ACHN (cell line): ENCODE results near the gene CCL3.
"Not testable (repeated sequence)": the region's sequence is repeated elsewhere in the genome, so short reads cannot be mapped to it uniquely, and the experiment has no call there.

Experiments used
- DNase-seq: peaks from one replicate; pipeline ENCODE4 v3.0.0-alpha.2; 2015
- in situ Hi-C: cut with HindIII; loops from 2 replicates; pipeline ENCODE4 v1.10.0; 2017; ENCODE audit warnings: low sequenced_read_pairs, low pct_ligation_motif_present, low pct_unique_long_range_greater_than_20kb

CCL3 gene

GRCh38 chr17:36089888-36090836 is at the start of gene CCL3:
Gene CCL3 (minus strand): TSS chr17:36090143. CDS start chr17:36090058, 85 bp downstream.
- DNase-seq = no peak

DNA sequence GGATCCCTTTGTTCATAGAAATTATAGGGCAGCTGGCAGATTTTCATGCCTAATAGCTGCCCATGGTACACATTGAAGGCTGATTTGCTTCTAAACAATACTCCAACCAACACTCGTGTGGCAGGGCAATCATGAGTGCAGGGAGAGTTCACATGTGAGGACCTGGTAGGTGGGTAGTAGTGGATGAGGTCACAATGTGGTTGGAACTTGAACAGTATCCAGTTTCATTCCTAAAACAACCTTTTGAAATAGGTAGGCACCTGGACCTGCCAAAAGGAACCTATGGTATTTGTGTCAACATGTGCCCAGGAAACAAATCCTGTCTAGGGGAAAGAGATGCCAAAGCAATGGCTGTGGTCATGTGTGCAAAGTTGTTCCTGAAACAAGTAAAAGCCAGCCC is 46.5 kb upstream of the CCL3 start:
- DNase-seq = no peak
- in situ Hi-C loops = no loop called here

More at GRCh38 chr17:36089888-36090836, at the start of gene CCL3:
- in situ Hi-C loops = no loop called here

DNA sequence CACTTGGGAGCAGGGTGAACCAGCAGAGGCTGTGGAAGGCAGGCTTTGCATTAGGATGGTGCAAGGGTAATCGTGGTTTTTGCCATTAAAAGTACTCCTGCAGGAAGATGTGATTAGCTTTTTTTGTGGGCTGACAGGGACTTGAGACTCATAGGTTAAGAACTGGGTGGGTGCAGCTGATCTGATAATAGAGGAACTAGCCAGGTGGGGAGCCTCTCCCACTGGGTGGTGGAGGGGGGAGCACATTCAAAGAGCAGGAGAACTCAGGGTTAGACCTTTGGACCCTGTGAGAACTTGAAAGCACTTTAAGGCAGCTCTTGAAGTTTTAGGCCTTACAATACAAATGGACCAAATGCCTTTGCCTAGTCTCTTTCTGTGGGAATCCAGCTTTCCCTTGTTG is 46.1 kb upstream of the CCL3 start:
- no peak for DNase-seq
- in situ Hi-C loops = no loop called here

- in situ Hi-C loops = no loop called here
Observed at GRCh38 chr17:36135465-36135864, 45.5 kb upstream of the CCL3 start.

DNA sequence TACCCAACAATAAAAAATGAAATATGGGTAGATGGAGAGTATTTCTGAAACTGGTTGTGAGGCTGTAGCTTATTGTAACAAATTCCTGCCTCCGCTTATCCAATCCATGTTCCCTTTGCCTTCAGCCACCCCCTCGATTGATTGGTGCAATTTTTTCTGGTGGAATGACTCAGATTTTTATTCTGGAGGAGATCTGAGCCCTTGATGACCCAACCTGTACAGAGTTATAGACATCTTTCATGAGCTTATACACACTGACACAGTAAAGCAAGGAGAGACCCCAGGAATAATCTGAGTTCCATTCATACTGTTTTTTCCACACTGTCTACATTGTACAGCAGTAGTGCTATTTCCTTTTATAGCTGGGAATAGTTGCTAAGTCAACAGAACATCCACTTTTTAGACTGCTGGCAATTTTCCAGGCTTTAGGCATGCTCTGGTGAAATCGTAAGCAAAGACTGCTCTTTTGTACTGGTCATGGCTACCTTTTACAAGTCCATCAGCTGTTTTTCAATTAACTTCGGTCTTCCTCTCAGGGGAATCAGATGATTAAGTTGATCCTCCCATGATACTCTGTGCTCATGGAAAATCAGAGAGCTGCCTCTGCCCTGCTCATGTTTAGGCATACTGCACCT is 43.8 kb upstream of the CCL3 start:
- in situ Hi-C loops = no loop called here
- DNase-seq = no peak

More at GRCh38 chr17:36135465-36135864, 45.5 kb upstream of the CCL3 start:
- DNase-seq = no peak

- DNase-seq = no peak
- in situ Hi-C loops = no loop called here
Observed at GRCh38 chr17:36132421-36132831, 42.5 kb upstream of the CCL3 start.

- in situ Hi-C loops = no loop called here
- DNase-seq = no peak
Observed at GRCh38 chr17:36131931-36132330, 42.0 kb upstream of the CCL3 start.

DNA sequence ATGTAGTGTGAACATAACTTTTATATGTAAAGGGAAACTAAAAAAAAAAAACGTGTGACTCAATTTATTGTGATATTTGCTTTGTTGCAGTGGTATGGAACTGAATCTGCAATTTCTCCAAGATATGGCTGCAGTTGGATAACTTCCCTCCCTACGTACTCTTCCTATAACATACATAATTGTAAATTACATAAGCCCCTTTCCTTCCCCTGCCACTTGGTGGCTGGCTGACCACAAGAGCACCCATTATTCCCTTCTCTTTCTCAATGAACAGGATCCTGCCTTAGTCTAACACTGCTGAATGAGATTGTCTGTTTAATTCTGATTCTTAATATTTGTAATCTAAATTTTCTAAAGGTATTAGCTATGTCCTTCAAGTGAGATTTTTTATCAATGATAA is 41.5 kb upstream of the CCL3 start:
- in situ Hi-C loops = no loop called here
- no peak for DNase-seq

- DNase-seq = no peak
- in situ Hi-C loops = no loop called here
Observed at GRCh38 chr17:36130346-36130745, 40.4 kb upstream of the CCL3 start.

- in situ Hi-C loops = no loop called here
- DNase-seq = no peak
Observed at GRCh38 chr17:36129616-36130015, 39.7 kb upstream of the CCL3 start.

DNA sequence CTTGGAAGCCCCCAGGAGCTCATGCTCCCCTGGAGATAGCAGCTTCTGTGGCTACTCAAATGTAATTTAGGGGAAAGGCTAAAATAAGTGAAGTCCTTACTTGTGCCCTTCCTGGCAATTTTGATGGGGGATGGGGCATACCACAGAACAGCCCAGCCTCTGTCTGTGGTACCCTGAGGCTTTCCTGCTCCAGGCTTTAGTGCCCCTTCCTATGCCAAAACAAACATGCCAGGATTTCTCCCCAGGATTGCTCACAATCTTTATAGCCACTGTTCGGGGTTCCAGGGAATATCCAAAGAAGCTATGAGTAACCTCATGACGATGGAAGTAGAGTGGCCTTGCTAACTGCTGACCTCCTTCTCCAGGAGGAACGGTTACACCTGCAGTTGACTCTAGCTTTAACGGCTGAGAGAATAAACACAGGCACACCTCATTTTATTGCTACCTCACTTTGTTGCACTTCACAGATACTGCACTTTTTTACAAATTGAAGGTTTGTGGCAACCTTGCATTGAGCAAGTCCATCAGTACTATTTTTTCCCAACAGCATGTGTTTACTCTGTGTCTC is 38.6 kb upstream of the CCL3 start:
- in situ Hi-C loops = no loop called here
- DNase-seq = no peak

DNA sequence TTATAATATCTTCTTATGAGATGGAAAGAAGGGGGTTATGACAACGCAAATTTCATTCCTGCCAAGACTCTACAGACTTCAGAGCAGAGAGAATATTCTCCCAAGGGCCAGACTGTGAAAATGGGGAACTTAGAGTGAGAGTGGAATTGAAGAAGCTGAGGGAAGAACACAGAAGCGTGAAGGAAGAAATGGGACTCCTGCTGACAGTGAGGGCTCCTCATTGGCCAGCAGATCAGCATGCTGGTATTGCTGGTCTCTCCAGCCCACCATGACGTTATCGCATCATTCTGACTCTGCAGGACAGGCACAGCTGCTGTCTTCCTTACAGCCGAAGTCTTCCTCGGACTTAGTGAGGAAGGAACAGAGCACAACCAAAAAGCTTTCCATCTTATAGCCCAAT is 38.0 kb upstream of the CCL3 start:
- in situ Hi-C loops = no loop called here
- no peak for DNase-seq

DNA sequence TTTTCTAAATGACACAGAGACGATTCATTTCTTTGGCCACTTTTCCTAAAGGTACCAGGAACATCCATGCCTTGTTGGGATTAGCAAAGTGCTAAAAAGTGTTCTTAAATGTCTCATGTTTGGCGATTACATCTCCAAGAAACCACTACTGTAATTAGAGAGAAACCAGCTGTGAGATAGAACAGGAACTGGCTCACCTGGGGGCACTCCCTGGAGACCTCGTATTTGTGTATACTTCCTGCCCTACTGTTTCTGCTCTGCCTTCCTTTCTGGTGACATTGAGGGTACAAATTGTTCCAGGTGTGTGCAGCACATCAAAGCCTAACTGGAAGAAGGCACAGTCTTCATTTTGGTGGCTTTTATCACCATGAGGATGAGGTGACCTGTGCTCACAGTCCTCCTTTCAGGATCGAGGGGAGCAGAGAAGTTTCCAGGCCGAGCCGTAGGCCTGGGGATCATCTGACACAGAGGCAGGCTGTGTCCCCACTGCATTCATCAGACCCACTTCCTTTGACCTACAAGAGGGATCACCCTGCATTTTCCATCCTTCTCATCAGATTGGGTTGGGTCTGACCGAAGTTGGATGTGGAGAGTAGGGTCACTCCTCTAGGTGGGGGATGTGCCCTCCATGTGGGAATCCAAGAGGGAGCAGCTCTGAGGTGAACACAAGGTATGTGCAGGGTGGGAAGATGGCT is 37.4 kb upstream of the CCL3 start:
- no peak for DNase-seq
- in situ Hi-C loops = no loop called here

DNA sequence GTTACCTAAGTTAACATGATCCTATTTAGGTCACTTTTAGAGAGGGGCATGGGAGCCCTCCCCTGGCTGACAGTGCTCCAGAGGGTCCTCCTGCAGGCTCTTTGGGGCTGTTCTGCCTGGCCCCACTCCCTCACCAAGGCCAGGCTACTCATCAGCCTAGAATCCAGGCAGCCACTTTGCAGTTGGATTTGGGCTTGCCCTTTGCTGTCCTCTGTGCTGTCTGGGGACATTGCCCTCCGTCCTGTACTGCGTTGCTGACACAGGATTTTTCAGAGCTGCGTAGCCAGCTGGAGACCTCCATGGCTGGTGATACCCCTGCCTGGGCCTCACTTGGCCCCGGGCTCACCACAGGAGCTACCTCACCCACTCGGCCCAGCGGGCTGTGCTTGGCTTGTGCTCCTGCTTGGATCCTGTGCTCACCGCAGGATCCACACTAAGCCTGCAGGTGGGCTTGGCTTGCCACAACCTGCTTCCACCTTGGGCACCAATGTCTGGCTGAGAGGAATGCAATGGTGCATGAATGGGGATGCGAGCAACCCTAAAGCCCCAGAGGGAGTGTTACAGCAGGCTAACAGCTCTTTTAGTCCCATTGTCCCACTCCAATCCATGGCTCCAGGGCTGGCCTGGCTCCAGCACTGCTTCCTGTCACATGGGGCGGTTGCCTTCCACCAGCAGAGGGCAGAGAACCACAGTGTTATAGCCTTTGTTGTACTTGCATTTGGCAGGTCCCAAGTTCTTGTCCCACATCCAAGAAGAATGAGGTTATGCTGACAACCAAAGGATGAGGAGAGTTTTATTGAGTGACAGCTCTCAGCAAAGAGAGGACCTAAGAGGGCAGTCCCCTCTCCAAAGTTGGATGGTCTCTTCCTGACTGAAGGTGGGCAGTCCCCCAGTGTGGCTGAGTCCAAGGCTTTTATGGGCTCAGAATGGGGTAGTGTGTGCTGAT is 35.2 kb upstream of the CCL3 start:
- in situ Hi-C loops = no loop called here
- no peak for DNase-seq

- no peak for DNase-seq
- in situ Hi-C loops = no loop called here
Observed at GRCh38 chr17:36123431-36123830, 33.5 kb upstream of the CCL3 start.

GRCh38 chr17:36121099-36121498 is 31.2 kb upstream of the CCL3 start:
- in situ Hi-C loops, DNase-seq: not testable (repeated sequence)

DNA sequence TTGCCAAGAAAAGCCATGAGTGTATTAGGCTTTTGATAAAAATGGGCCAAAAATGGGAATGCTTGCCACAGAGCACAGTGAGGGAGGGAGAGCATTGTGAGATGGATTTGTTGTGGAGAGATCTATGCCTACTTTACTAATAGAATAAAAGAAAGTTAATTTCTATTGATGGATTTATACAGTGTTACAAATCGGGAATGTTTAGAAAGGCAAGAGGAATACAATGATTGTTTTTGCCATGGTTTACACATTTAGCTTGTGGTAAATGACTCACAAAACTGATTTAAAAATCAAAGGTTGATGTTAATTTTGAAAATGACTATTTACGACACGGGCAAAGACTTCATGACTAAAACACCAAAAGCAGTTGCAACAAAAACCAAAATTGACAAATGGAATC is 30.3 kb upstream of the CCL3 start:
- no peak for DNase-seq

More for the DNA sequence above, 30.3 kb upstream of the CCL3 start:
- in situ Hi-C loops = no loop called here
